ENCODE data around the gene PAQR5.

- TF ChIP-seq CTCF (IDR thresholded peaks at IDR 0.05) (no peak), POLR2A (IDR thresholded peaks at IDR 0.05) (no peak)
These were observed 76.6 kb downstream of the PAQR5 start for GRCh38 chr15:69375151-69375790.

Measured in lower leg skin (tissue), 3 donors.